ENCODE measurements around the gene ELP5. TPM values are rescaled to one million over a fixed set of nuclear protein-coding genes. Genes with fewer than 3 reads are reported as not detected.

ELP5 gene
- polyA plus RNA-seq, 1 experiment: 25.9 TPM

GRCh38 chr17:7218758-7219157 lies 33.3 kb upstream of the ELP5 start:
- POLR2A ChIA-PET: interaction anchor here (0.7 to 4.2 kb wide), 2 partner anchors 15 to 136 kb away, joined by 3 to 42 read pairs; partner anchors contain the start of genes DVL2 and TMEM95
- no peak for TF ChIP-seq CTCF (IDR thresholded peaks at IDR 0.05; ENCODE audit: low read depth, low read length)
- no peak overlapping the region for H3K4me3 ChIP-seq (ENCODE audit: low read depth, low read length)
- CTCF ChIA-PET: interaction anchor here (2.1 kb wide), 1 partner anchor 173 kb away, joined by 10 read pairs; no protein-coding TSS in a partner anchor
- no peaks in the 10 kb centered on the region; the same call in 1 of the 2 replicates for H3K9me3 ChIP-seq (ENCODE audit: control insufficient read depth, insufficient read depth, low read length)
- no peaks in the 10 kb centered on the region for H3K27me3 ChIP-seq (ENCODE audit: control insufficient read depth, insufficient read depth, low read length)
- H3K27ac ChIP-seq (ENCODE audit: low read depth, low read length): no peak overlapping the region
- DNase-seq (ENCODE audit: low read depth, low spot score): no peak

- DNase-seq (ENCODE audit: low read depth, low spot score): no peak
- no peak for TF ChIP-seq CTCF (IDR thresholded peaks at IDR 0.05; ENCODE audit: low read depth, low read length)
- Histone ChIP-seq H3K27ac (ENCODE audit: low read depth, low read length) (peak overlapping the region; percentile 39), H3K27me3 (ENCODE audit: control insufficient read depth, insufficient read depth, low read length) (no peaks in the 10 kb centered on the region), H3K9me3 (ENCODE audit: control insufficient read depth, insufficient read depth, low read length) (no peaks in the 10 kb centered on the region; the same call in 1 of the 2 replicates), H3K4me3 (ENCODE audit: low read depth, low read length) (peak overlapping the region; percentile 86)
- ChIA-PET CTCF (interaction anchor here (2.1 kb wide), 1 partner anchor 174 kb away, joined by 10 read pairs; no protein-coding TSS in a partner anchor), POLR2A (interaction anchor here (0.7 to 4.2 kb wide), 9 partner anchors 15 to 183 kb away, joined by 3 to 42 read pairs (median 8); partner anchors contain the start of genes CTDNEP1, DVL2, ELP5 and GABARAP)
Measured at GRCh38 chr17:7219229-7219811, 32.7 kb upstream of the ELP5 start.

GRCh38 chr17:7219812-7220592 lies 32.0 kb upstream of the ELP5 start, which contains the start of the genes ACADVL and DLG4:
Gene ACADVL, plus strand, starts transcription at chr17:7219938. Its CDS starts 47 bp downstream, at chr17:7219985.
Gene DLG4, minus strand, starts transcription at chr17:7219836.
- ChIA-PET POLR2A (interaction anchor here (0.5 to 4.2 kb wide), 10 partner anchors 14 to 984 kb away, joined by 3 to 42 read pairs (median 8); partner anchors contain the start of genes CTDNEP1, DVL2, ELP5 and GABARAP), CTCF (interaction anchor here (0.8 to 2.1 kb wide), 5 partner anchors 17 to 174 kb away, joined by 3 to 10 read pairs (median 5); no protein-coding TSS in a partner anchor)
- peak; percentile 74 for DNase-seq (ENCODE audit: low read depth, low spot score)

GRCh38 chr17:7220593-7221277 lies 31.3 kb upstream of the ELP5 start:
- Histone ChIP-seq H3K4me3 (ENCODE audit: low read depth, low read length) (peak overlapping the region; percentile 86), H3K27me3 (ENCODE audit: control insufficient read depth, insufficient read depth, low read length) (no peaks in the 10 kb centered on the region), H3K27ac (ENCODE audit: low read depth, low read length) (peak overlapping the region; percentile 87), H3K9me3 (ENCODE audit: control insufficient read depth, insufficient read depth, low read length) (no peaks in the 10 kb centered on the region; the same call in 1 of the 2 replicates)
- TF ChIP-seq CTCF (IDR thresholded peaks at IDR 0.05; ENCODE audit: low read depth, low read length): peak; percentile 35
- POLR2A ChIA-PET: interaction anchor here (1.8 to 4.2 kb wide), 6 partner anchors 13 to 175 kb away, joined by 8 to 42 read pairs (median 10); partner anchors contain the start of genes CTDNEP1, DVL2, ELP5 and GABARAP
- CTCF ChIA-PET: interaction anchor here (0.8 to 2.1 kb wide), 6 partner anchors 11 to 175 kb away, joined by 3 to 10 read pairs (median 4); no protein-coding TSS in a partner anchor
- no peak for DNase-seq (ENCODE audit: low read depth, low spot score)

More at GRCh38 chr17:7219812-7220592, 32.0 kb upstream of the ELP5 start, which contains the start of the genes ACADVL and DLG4:
- Histone ChIP-seq H3K27me3 (ENCODE audit: control insufficient read depth, insufficient read depth, low read length) (no peaks in the 10 kb centered on the region), H3K9me3 (ENCODE audit: control insufficient read depth, insufficient read depth, low read length) (no peaks in the 10 kb centered on the region; the same call in 1 of the 2 replicates), H3K27ac (ENCODE audit: low read depth, low read length) (peak within 1 kb of the TSS; percentile 87), H3K4me3 (ENCODE audit: low read depth, low read length) (peak within 1 kb of the TSS; percentile 86)
- TF ChIP-seq CTCF (IDR thresholded peaks at IDR 0.05; ENCODE audit: low read depth, low read length): no peak

Measured in AG04450 (cell line).